PFSK-1 (cell line): ENCODE measurements around the gene GAS2L3.

Source experiments
- POLR2AphosphoS5 ChIP-seq: IDR thresholded peaks from 2 replicates; pipeline ENCODE4 v1.6.1; 2012; ENCODE audit warnings: low read depth, mild to moderate bottlenecking, control low read depth, low read length, moderate library complexity
- REST ChIP-seq, 2 experiments: IDR thresholded peaks; 2 replicates each; pipeline versions ENCODE4 v1.6.1 to v1.8.0; 2011 to 2012; ENCODE audit warnings: low read depth in 2 of 2, low read length in 2 of 2, control low read depth in 1 of 2, inconsistent platforms in 1 of 2, mild to moderate bottlenecking in 1 of 2, moderate library complexity in 1 of 2; ENCODE audit not compliant: insufficient read depth in 1 of 2
- SIN3A ChIP-seq: IDR thresholded peaks from 2 replicates; pipeline ENCODE4 v1.6.1; 2012; ENCODE audit warnings: mild to moderate bottlenecking, low read length, moderate library complexity, borderline replicate concordance; ENCODE audit not compliant: insufficient read depth
- TAF1 ChIP-seq: IDR thresholded peaks from 2 replicates; pipeline ENCODE4 v1.6.1; 2012; ENCODE audit warnings: low read length, control low read depth, borderline replicate concordance; ENCODE audit not compliant: insufficient read depth

- no peak for TF ChIP-seq POLR2AphosphoS5
- no peak for TF ChIP-seq REST (IDR thresholded peaks at IDR 0.05; ENCODE audit: insufficient read depth in 1 of 2, low read depth in 2 of 2, low read length in 2 of 2)
- TF ChIP-seq SIN3A: no peak
- no peak for TF ChIP-seq TAF1
Measured at GRCh38 chr12:100610666-100611430, 37.4 kb downstream of the GAS2L3 start.
